NK-92 (cell line): ENCODE data around the gene BATF3.

ENCODE experiments used
- DNase-seq: peaks from one replicate; lab custom pipeline; 2025; ENCODE audit not compliant: unreplicated experiment; lab: John Stamatoyannopoulos, UW

The BATF3 gene

DNA sequence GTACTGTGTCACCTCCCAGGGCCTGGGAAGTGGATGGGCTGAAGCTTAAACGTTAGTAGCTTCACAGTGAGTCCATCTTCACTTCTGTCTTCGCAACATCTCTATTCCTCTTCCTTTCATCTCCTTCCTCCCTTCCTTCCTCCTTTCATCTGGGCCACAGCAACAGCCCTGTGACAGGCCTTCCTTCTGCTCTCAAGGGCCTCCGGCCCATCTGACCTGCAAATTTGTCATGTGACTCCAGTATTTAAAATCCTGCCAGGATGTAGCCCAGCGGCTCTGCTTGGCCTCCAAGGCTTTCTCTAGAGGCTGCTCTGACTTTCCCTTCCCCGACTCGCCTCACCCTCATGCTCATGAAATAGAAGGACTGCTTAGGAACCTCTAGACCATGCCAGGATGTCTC is 10.9 kb upstream of the BATF3 start:
- no peak for DNase-seq

DNA sequence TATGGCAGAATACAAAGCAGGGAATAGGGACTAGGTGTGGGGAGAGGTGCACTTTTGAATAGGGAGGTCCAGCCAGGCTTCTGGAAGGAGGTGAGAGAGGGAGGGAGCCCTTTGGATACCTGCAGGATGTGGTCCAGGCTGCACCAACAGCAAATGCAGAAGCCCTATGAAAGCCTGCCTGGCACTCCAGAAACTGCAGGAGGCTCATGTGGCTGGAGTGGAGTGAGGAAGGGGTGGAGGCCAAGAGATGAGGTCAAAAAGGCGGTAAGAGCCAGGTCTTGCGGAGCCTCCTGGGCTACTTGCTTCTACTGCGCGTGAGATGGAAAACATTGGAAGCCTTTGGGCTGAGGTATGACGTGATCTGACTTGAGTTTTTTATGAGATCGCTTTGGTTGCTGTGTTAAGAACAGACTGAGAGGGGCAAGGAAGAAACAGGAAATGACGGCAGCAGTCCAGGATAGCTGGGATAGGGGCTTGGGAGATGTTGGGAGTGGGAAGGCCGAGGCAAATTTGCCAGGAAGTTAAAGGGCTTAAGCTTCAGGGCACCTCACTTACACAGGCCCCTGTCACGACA is 4.4 kb upstream of the BATF3 start:
- DNase-seq = no peak

- DNase-seq = no peak
These were observed 3.0 kb upstream of the BATF3 start for GRCh38 chr1:212702672-212703071.

DNA sequence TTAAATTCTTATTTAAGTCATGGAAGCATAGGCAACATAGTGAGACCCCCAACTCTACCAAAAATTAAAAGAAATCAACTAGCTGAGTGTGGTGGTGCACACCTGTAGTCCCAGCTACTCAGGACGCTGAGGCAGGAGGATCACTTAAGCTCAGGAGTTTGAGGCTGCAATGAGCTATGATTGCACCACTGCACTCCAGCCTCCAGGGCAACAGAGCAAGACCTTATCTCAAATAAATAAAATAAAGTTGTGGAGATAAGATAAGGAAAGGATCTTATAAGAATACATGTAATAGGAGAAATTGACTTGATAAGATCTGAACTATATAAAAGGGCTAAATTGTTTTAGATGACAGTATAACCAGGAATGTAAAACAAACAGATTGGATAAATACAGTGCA is 2.3 kb upstream of the BATF3 start:
- no peak for DNase-seq

DNA sequence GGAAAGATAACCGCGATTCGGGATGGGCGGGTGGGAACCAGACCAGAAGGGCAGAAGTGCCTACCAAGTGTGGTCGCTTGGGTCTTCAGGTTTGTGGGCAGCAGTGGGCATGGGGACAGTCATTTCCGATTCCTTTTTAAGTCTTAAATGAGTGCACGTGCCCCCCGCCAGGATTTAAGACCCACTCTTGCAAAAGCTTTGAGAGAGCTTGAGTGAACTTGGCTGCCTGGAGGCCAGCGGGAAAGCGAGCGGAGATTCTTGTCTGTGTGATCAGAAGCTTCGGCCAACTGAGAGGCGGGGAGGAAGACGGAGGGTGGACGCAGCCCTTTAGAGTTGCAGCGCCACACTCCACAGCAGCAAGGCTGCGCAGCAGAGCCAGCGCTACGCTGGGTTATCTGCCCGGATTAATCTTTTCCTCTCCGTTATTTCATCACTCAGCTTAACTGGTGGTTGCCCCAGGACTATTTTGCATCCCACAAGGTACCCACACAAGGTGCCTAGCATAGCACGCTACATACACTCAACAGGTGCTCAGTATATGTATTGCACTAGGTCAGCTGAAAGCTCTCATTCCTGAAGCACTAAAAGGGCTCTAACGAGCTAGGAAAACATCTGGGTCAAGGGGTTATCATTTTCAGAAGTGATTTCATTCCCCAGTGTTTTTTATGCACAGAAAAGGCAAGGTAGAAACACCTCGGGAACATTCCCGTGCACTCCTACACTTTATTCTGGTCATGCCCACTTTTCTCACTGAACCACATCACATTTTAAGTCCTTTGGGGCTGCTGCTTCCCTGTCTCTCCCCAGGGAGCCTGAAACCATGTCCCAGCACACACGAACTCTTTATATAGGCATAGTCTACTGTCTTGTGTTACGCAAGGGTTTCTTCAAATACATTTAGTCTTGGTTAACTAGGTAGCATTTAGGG is 1.5 kb upstream of the BATF3 start:
- DNase-seq = no peak

DNA sequence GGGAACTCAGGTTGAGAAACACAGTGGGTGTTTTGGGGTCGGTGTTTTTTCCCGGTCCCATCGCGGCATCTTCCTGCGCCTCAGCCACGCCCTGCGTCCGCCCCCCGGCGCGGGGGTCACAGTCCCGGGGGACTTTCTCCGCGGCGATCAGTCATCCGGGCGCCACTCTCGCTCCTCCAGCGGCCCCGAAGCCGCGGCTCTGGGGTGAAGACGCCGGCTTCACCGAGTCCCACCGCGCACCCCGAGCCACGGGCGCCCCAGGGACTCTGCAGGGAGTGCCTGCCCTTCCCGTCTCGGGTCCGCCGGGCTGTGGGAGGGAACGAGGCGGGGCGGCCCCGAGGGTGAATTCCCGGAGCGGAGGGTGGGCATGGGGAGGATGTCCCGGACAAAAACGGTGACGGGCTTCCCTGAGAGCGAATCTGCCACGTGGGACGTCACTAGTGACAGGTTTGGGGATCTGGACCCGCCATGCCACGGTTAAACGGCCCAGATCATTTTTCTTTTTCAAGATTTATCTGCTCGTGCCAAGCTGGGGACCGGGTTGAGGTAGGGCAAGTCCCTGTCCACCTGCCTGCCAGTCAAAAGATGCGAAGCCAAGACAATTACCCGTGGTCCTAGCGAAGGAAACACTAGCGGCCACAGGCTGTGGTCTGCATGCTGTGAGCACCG is 717 bp upstream of the BATF3 start:
- DNase-seq = no peak

DNA sequence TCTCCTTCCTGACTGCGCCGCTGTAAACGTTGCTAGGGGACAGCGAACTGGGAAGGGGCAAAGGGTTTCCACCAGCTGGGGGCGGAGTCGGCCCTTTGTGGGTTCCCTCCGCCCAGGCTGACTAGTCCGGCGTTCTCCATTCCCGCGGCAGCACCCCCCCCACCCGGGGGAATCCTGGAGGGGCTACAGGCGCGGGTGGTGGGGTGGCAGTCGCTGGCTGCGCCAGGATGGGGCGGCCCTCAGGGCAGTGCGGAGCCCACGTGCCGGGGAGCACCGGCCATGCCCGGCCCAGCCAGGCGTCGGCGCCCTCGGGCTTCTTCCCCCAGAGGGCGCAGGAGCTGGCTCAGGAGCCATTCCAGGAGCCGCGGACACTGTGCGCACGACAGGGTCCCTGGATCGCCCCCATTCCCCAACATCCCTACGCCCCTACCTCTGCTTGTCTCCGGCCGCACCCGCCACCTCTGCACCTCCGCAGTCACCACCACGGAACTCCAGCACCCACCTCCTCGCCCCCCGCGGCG is 476 bp downstream of the BATF3 start:
- DNase-seq = no peak

- no peak for DNase-seq
These were observed 1.1 kb downstream of the BATF3 start for GRCh38 chr1:212698467-212699103.

- no peak for DNase-seq
These were observed 2.8 kb downstream of the BATF3 start for GRCh38 chr1:212696721-212697331.

GRCh38 chr1:212692774-212693644 is 6.6 kb downstream of the BATF3 start:
- no peak for DNase-seq

- no peak for DNase-seq
These were observed 8.0 kb downstream of the BATF3 start for GRCh38 chr1:212691561-212692071.

DNA sequence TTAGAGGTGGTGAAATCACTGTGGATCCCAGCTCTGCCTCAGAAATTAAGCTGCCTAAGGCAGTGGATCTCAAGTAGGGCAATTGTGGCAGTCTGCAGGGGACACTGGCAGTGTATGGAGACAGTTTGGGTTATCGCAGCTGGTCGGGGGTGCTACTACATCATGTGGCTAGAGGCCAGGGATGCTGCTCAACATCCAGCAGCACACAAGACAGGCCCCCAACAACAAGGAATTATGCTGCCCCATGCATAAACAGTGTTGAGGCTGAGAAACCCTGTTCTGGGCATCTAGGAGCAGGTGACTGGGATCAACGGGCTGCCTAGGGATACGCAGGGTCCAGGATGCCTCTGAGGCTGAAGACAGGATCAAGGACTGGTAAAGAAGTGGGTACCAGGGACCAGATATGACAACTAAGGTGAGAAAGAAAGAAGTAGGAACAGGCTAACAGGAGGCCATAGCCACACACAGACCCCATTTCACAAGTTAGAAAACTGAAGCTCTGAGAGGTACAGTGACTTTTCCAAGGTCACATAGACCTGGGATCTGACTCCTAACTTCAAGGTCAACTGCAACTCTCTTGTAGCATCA is 8.7 kb downstream of the BATF3 start:
- no peak for DNase-seq

DNA sequence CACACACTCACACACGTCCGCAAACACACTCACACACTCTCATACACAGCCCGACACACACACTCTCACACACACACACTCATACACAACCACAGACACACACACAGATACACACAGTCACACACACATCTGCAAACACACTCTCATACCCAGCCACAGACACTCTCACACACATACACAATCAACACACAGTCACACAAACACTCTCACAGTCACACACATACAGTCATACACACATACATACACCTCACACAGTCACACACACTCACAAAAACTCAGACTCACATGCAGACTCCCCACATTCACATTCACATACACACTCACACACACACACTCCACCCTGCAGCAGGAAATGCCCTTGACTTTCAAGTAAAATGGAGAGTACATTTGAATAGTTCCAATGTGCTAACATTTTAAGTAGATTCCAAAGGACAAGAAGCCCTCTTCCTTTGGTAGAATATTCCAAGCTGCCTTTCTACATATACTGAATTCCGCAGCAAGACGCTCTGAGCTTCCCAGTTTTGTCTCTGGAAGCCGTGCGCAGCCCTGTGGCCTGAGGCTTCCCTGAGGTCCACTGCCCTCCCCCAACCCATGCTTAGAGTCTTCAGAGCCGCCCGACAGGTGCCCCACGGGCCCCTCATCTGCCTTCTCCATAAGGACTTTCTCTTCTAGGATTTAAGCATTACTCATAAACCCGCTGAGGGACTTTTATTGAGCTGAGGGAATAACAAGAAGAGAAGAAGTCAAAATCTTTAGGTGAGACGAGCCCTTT is 9.7 kb downstream of the BATF3 start:
- no peak for DNase-seq

DNA sequence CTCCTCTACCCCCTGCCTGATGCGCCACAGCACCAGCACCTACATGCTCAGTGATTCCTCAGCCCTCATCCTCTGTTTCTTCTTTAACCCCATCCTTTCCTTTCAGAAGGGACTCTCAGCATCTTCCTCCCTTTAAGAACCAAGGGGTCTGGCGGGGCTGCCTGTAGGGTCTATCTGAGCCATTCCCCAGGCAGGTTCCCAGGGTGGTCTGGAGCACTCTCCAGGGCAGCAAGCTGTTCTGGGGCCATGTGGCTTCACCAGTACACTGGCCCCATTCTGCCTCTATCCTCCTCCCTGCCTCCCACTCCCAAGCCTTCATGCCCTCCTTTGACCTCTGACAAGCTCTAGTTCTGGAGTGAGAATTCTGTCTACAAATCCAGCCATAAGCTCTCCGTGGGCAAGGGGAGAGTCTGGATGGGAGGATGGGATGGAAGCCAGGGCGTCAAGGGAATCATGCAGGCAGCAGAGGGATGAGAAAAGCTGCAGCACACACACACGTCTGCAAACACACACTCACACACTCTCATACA is 10.4 kb downstream of the BATF3 start:
- no peak for DNase-seq

GRCh38 chr1:212688341-212689047 is 11.1 kb downstream of the BATF3 start:
- no peak for DNase-seq

GRCh38 chr1:212687811-212688210 is 11.8 kb downstream of the BATF3 start:
- DNase-seq = no peak

DNA sequence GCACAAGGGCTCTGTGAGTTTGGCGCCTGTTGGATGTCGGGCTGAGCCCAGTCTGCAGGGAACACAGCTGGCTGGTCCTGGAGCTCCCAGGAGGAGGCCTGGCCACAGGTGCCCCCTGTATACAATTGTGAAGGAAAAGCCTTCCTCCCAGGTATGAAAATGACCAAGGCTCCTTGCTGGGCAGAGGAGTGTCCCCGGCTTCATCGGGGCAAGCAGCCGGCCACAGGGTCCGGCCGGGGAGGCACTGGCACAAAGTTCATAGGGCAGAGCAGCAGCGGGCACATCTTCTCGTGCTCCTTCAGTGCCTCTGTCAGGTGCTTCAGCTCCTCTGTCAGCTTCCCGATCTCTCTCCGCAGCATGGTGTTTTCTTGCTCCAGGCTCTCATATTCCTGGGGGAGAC is 13.0 kb downstream of the BATF3 start:
- no peak for DNase-seq

DNA sequence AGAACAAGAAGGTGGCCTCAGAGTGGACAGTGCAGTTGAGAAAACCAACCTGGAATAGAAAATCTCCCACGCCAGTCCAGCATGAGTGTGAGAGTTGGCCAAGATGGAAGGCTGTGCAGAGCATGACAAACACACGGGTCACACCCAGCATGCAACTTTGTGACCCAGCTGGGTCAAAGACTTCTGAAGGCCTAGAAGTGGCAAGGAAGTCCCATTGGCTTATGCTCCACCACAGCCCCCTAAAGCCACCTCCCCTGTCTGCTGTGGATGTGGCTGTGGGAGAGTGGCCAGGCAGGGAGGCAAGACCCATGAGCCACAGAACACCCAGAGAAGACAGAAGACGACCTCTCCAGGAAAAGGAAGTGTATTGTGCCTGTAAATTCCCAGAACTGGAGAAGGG is 13.6 kb downstream of the BATF3 start:
- DNase-seq = no peak
